Endodermal cell (in vitro differentiated cells): Measurements from ENCODE around the gene ZNF620. TPM values are rescaled to one million over a fixed set of nuclear protein-coding genes. Genes with fewer than 3 reads are reported as not detected.
"Not testable (repeated sequence)": the region's sequence is repeated elsewhere in the genome, so short reads cannot be mapped to it uniquely, and the experiment has no call there.

Experiments used
- DNase-seq: peaks from one replicate; pipeline ENCODE4 v3.0.0-alpha.2; 2017
- H3K27ac ChIP-seq: 2 replicates; pipeline ENCODE4 v1.5.1; 2013; ENCODE audit warnings: mild to moderate bottlenecking, low read depth, low read length, moderate library complexity
- H3K27me3 ChIP-seq: 2 replicates; pipeline ENCODE4 v1.6.1; 2013; ENCODE audit warnings: mild to moderate bottlenecking, low read length, moderate library complexity; ENCODE audit not compliant: insufficient read depth, control insufficient read depth, poor library complexity, severe bottlenecking
- H3K36me3 ChIP-seq: 2 replicates; pipeline ENCODE4 v1.7.0; 2013; ENCODE audit warnings: mild to moderate bottlenecking, low read length, moderate library complexity; ENCODE audit not compliant: control insufficient read depth, insufficient read depth
- H3K4me1 ChIP-seq: one replicate; pipeline ENCODE4 v1.7.0; 2013; ENCODE audit warnings: low read length; ENCODE audit not compliant: control insufficient read depth, insufficient read depth
- H3K4me3 ChIP-seq: 2 replicates; pipeline ENCODE4 v1.5.1; 2013; ENCODE audit warnings: mild to moderate bottlenecking, low read length, moderate library complexity
- H3K9ac ChIP-seq: 2 replicates; pipeline ENCODE4 v1.6.1; 2013; ENCODE audit warnings: mild to moderate bottlenecking, low read length, moderate library complexity; ENCODE audit not compliant: poor library complexity, severe bottlenecking; ENCODE audit errors: extremely low read depth
- H3K9me3 ChIP-seq: 2 replicates; pipeline ENCODE4 v1.6.1; 2013; ENCODE audit warnings: mild to moderate bottlenecking, low read length, moderate library complexity; ENCODE audit not compliant: control insufficient read depth
- H3K27ac Mint-ChIP-seq: 2 replicates; pipeline ENCODE4 v1.8.0; 2020; ENCODE audit warnings: mixed read lengths
- H3K27me3 Mint-ChIP-seq: 2 replicates; pipeline ENCODE4 v1.8.0; 2021; ENCODE audit warnings: mild to moderate bottlenecking, mixed read lengths; ENCODE audit not compliant: insufficient read depth
- H3K36me3 Mint-ChIP-seq: 2 replicates; pipeline ENCODE4 v1.8.0; 2020; ENCODE audit warnings: low read depth, mixed read lengths
- H3K4me1 Mint-ChIP-seq: 2 replicates; pipeline ENCODE4 v1.8.0; 2020; ENCODE audit warnings: mixed read lengths
- H3K4me3 Mint-ChIP-seq: 2 replicates; pipeline ENCODE4 v1.8.0; 2020; ENCODE audit warnings: mild to moderate bottlenecking, moderate library complexity, mixed read lengths
- H3K9me3 Mint-ChIP-seq: 2 replicates; pipeline ENCODE4 v1.8.0; 2020; ENCODE audit warnings: mild to moderate bottlenecking, mixed read lengths
- CTCF ChIP-seq: fragments of 200-600 bp; sonication (generic); conservative IDR thresholded peaks from 2 replicates; pipeline ENCODE4 v1.5.0; 2021; ENCODE audit warnings: antibody characterized with exemption, mild to moderate bottlenecking
- WGBS, 2 experiments: methylation state at CpG; one replicate each; pipeline versions ENCODE4 v1.1.5 to v1.1.7; 2013; ENCODE audit warnings: missing lambda C conversion rate in 2 of 2, mixed read lengths in 1 of 2; ENCODE audit not compliant: insufficient coverage in 1 of 2, insufficient read length in 1 of 2; 5-methylcytosine and 5-hydroxymethylcytosine counted together
- total RNA-seq, 2 donors: library from RNA; stranded (reverse); fragmentation: NEBNext Ultra II Directional in 1 of 2; extraction: Animal tissue kit (Norgen Biotek cat#: 25700) in 1 of 2; gene quantifications; 2 replicates in 1 of 2; 3 replicates in 1 of 2; pipeline ENCODE4 v1.2.1, GENCODE V29; 2021

ZNF620 gene
- total RNA-seq, 2 donors from 2014 or later = 17.0 to 19.3 TPM

- H3K4me3 Mint-ChIP-seq = no peak overlapping the region
- H3K4me3 ChIP-seq = no peak overlapping the region
- TF ChIP-seq CTCF = no peak
- H3K9me3 ChIP-seq = no peaks in the 10 kb centered on the region
- peaks cover 4% of the 10 kb centered on the region for H3K4me1 ChIP-seq
- H3K4me1 Mint-ChIP-seq = peaks cover 14% of the 10 kb centered on the region
- H3K36me3 Mint-ChIP-seq = peaks cover 61% of the 10 kb centered on the region
- H3K27me3 ChIP-seq = no peaks in the 10 kb centered on the region
- H3K9me3 Mint-ChIP-seq = no peaks in the 10 kb centered on the region
- H3K27me3 Mint-ChIP-seq = no peaks in the 10 kb centered on the region
- DNase-seq = no peak
- no peak overlapping the region for H3K27ac ChIP-seq
- no peak overlapping the region for H3K9ac ChIP-seq
- peaks cover 64% of the 10 kb centered on the region for H3K36me3 ChIP-seq
- no peak overlapping the region for H3K27ac Mint-ChIP-seq
- 96 to 97% methylated on average over 3 of the region's 3 CpGs for WGBS, 2 experiments
These were observed 44.7 kb upstream of the ZNF620 start for GRCh38 chr3:40461161-40461560.

GRCh38 chr3:40462838-40463237, 43.0 kb upstream of the ZNF620 start:
- WGBS, 2 experiments = 92 to 96% methylated on average over 7 of the region's 7 CpGs
- not testable (repeated sequence) for H3K9me3 ChIP-seq

GRCh38 chr3:40463579-40463978, 42.3 kb upstream of the ZNF620 start:
- Histone ChIP-seq H3K27me3 (no peaks in the 10 kb centered on the region), H3K4me3 (no peak overlapping the region), H3K27ac (no peak overlapping the region), H3K36me3 (peaks cover 61% of the 10 kb centered on the region), H3K4me1 (peaks cover 1% of the 10 kb centered on the region), H3K9me3 (no peaks in the 10 kb centered on the region), H3K9ac (no peak overlapping the region)
- Mint-ChIP-seq H3K36me3 (peaks cover 54% of the 10 kb centered on the region), H3K4me3 (no peak overlapping the region), H3K27ac (no peak overlapping the region), H3K27me3 (no peaks in the 10 kb centered on the region), H3K9me3 (no peaks in the 10 kb centered on the region), H3K4me1 (peaks cover 5% of the 10 kb centered on the region)
- WGBS, 2 experiments = 100% methylated on average over 2 of the region's 2 CpGs; no CpG with 5 or more reads in 1 of the 2 experiments
- no peak for TF ChIP-seq CTCF
- DNase-seq = no peak

More at GRCh38 chr3:40462838-40463237, 43.0 kb upstream of the ZNF620 start:
- not testable (repeated sequence) for H3K27ac Mint-ChIP-seq, H3K4me1 ChIP-seq, H3K27me3 Mint-ChIP-seq, H3K4me3 ChIP-seq, H3K4me3 Mint-ChIP-seq, DNase-seq, H3K9me3 Mint-ChIP-seq, H3K27me3 ChIP-seq, H3K27ac ChIP-seq, H3K9ac ChIP-seq
- Mint-ChIP-seq H3K4me1 (peaks cover 13% of the 10 kb centered on the region), H3K36me3 (peaks cover 61% of the 10 kb centered on the region)
- H3K36me3 ChIP-seq = peaks cover 68% of the 10 kb centered on the region
